Measurements from ENCODE around the gene PTGS2. TPM values are rescaled to one million over a fixed set of nuclear protein-coding genes. Genes with fewer than 3 reads are reported as not detected.

The PTGS2 gene
- total RNA-seq, 1 donor from 2014 or later: not detected

- H3K36me3 Mint-ChIP-seq (ENCODE audit: low read depth): no peaks in the 10 kb centered on the region
- no peak overlapping the region for H3K4me3 Mint-ChIP-seq
- POLR2A ChIA-PET: no interaction called here
- no peaks in the 10 kb centered on the region for H3K27me3 Mint-ChIP-seq
- H3K27ac Mint-ChIP-seq: no peak overlapping the region
- DNase-seq: no peak
- H3K4me1 Mint-ChIP-seq: no peaks in the 10 kb centered on the region
- TF ChIP-seq CTCF (IDR thresholded peaks at IDR 0.05): no peak
- intact Hi-C loops (cut with micrococcal nuclease): no loop called here
- no peaks in the 10 kb centered on the region for H3K9me3 Mint-ChIP-seq
- CTCF ChIA-PET: no interaction called here
- no peak for ATAC-seq (ENCODE audit: low read depth)
Observed at GRCh38 chr1:186633116-186633515, 47.1 kb downstream of the PTGS2 start.

- Mint-ChIP-seq H3K9me3 (no peaks in the 10 kb centered on the region), H3K27me3 (no peaks in the 10 kb centered on the region), H3K36me3 (ENCODE audit: low read depth) (no peaks in the 10 kb centered on the region), H3K4me3 (no peak overlapping the region), H3K27ac (no peak overlapping the region), H3K4me1 (no peaks in the 10 kb centered on the region)
- intact Hi-C loops (cut with micrococcal nuclease): no loop called here
- CTCF ChIA-PET: no interaction called here
- DNase-seq (no peak), ATAC-seq (ENCODE audit: low read depth) (no peak)
- POLR2A ChIA-PET: no interaction called here
- TF ChIP-seq CTCF (IDR thresholded peaks at IDR 0.05): no peak
Observed at GRCh38 chr1:186629341-186629740, 50.9 kb downstream of the PTGS2 start.

- CTCF ChIA-PET: no interaction called here
- H3K4me1 Mint-ChIP-seq: no peaks in the 10 kb centered on the region
- no peak for ATAC-seq (ENCODE audit: low read depth)
Observed at GRCh38 chr1:186628910-186629309, 51.3 kb downstream of the PTGS2 start.

GRCh38 chr1:186627019-186627418, 53.2 kb downstream of the PTGS2 start:
- ATAC-seq (ENCODE audit: low read depth) (no peak), DNase-seq (no peak)
- no peak overlapping the region for H3K4me3 Mint-ChIP-seq
- H3K36me3 Mint-ChIP-seq (ENCODE audit: low read depth): no peaks in the 10 kb centered on the region
- POLR2A ChIA-PET: no interaction called here
- intact Hi-C loops (cut with micrococcal nuclease): no loop called here
- H3K9me3 Mint-ChIP-seq: no peaks in the 10 kb centered on the region
- H3K4me1 Mint-ChIP-seq: no peaks in the 10 kb centered on the region
- H3K27ac Mint-ChIP-seq: no peak overlapping the region
- no peak for TF ChIP-seq CTCF (IDR thresholded peaks at IDR 0.05)
- CTCF ChIA-PET: no interaction called here
- H3K27me3 Mint-ChIP-seq: no peaks in the 10 kb centered on the region

More at GRCh38 chr1:186628910-186629309, 51.3 kb downstream of the PTGS2 start:
- no peak overlapping the region for H3K4me3 Mint-ChIP-seq
- TF ChIP-seq CTCF (IDR thresholded peaks at IDR 0.05): no peak
- intact Hi-C loops (cut with micrococcal nuclease): no loop called here
- H3K9me3 Mint-ChIP-seq: no peaks in the 10 kb centered on the region
- no peak for DNase-seq
- POLR2A ChIA-PET: no interaction called here
- H3K36me3 Mint-ChIP-seq (ENCODE audit: low read depth): no peaks in the 10 kb centered on the region
- no peak overlapping the region for H3K27ac Mint-ChIP-seq
- no peaks in the 10 kb centered on the region for H3K27me3 Mint-ChIP-seq

- Mint-ChIP-seq H3K36me3 (ENCODE audit: low read depth) (no peaks in the 10 kb centered on the region), H3K9me3 (no peaks in the 10 kb centered on the region), H3K4me1 (no peaks in the 10 kb centered on the region), H3K27ac (no peak overlapping the region), H3K4me3 (no peak overlapping the region), H3K27me3 (no peaks in the 10 kb centered on the region)
- TF ChIP-seq CTCF (IDR thresholded peaks at IDR 0.05): no peak
- ChIA-PET POLR2A (no interaction called here), CTCF (no interaction called here)
- ATAC-seq (ENCODE audit: low read depth) (no peak), DNase-seq (no peak)
- intact Hi-C loops (cut with micrococcal nuclease): no loop called here
Observed at GRCh38 chr1:186626356-186626932, 53.8 kb downstream of the PTGS2 start.

All from activated B cell treated with CpG ODN at 0.5 μM for 24 hours (primary cell).